ENCODE results near the gene MED29. TPM values are rescaled to one million over a fixed set of nuclear protein-coding genes. Genes with fewer than 3 reads are reported as not detected.

The MED29 gene
- total and polyA plus RNA-seq, 10 of the 15 experiments (the other 5 are each of a cell fraction or from before 2014, with no cell fraction given): 3.2 to 36.6 (median 22.8) TPM

DNA sequence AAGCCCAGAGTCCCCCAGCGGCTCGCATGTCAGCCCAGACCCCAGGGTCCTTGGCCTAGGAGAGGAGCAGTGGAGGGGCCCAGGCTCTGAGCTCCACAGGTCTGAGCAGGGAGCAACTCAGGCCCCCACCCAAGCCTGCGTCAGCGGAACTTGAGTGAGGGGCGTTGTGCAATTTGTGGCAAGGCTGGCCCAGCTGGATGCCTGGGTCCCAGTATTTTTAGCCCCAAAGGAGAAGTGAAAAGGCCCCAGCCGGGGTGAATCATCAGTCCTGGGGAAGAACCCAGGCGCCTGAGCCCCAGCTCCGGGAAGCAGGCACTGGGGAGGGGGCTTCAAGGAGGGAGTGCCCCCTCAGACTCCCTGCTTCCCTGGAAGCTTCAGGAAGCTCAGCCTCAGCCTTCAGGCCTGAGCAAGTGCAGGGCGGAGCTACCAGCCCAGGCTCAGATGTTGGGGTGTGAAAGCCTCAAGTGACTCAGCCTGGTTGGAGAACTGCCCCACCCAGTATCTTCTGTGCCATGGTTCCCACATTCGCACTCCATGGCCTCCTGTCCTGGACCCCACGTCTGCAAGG is 7.2 kb downstream of the MED29 start (continued):
- no peak for TF ChIP-seq PKNOX1 (IDR thresholded peaks at IDR 0.05)
- no peak; the same call in 1 of the 2 replicates for TF ChIP-seq HDGF (IDR thresholded peaks at IDR 0.05)
- no peak for TF ChIP-seq SMARCA5 (IDR thresholded peaks at IDR 0.05)
- TF ChIP-seq BHLHE40 (IDR thresholded peaks at IDR 0.05; ENCODE audit: borderline replicate concordance in 1 of 2, low read depth in 2 of 2, low read length in 1 of 2): peak in 1 of 2 experiments; percentile 48; a peak in 1 of 4 replicates
- no peak for TF ChIP-seq SUZ12 (IDR thresholded peaks at IDR 0.05; ENCODE audit: unreplicated experiment)
- TF ChIP-seq TCF7 (IDR thresholded peaks at IDR 0.05; ENCODE audit: borderline replicate concordance): no peak
- no peak for TF ChIP-seq PAX5 (IDR thresholded peaks at IDR 0.05; ENCODE audit: borderline replicate concordance, low read depth, low read length)
- TF ChIP-seq DPF2 (IDR thresholded peaks at IDR 0.05): peak; percentile 71
- TF ChIP-seq, protein P1, sequence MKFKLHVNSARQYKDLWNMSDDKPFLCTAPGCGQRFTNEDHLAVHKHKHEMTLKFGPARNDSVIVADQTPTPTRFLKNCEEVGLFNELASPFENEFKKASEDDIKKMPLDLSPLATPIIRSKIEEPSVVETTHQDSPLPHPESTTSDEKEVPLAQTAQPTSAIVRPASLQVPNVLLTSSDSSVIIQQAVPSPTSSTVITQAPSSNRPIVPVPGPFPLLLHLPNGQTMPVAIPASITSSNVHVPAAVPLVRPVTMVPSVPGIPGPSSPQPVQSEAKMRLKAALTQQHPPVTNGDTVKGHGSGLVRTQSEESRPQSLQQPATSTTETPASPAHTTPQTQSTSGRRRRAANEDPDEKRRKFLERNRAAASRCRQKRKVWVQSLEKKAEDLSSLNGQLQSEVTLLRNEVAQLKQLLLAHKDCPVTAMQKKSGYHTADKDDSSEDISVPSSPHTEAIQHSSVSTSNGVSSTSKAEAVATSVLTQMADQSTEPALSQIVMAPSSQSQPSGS (IDR thresholded peaks at IDR 0.05; ENCODE audit: low read length): no peak
- TF ChIP-seq ZBTB11 (CRISPR knock-in tag; IDR thresholded peaks at IDR 0.05): no peak
- TF ChIP-seq SUPT20H (IDR thresholded peaks at IDR 0.05; ENCODE audit: borderline replicate concordance, control insufficient read depth, low read depth, low read length): no peak
- 0 out of 2 replicates have a peak, but pooled peaks have one; percentile 26 for TF ChIP-seq CBFB (IDR thresholded peaks at IDR 0.05; ENCODE audit: low read depth)
- TF ChIP-seq ASH2L (IDR thresholded peaks at IDR 0.05; ENCODE audit: borderline replicate concordance, low read depth): no peak
- TF ChIP-seq, protein P2, sequence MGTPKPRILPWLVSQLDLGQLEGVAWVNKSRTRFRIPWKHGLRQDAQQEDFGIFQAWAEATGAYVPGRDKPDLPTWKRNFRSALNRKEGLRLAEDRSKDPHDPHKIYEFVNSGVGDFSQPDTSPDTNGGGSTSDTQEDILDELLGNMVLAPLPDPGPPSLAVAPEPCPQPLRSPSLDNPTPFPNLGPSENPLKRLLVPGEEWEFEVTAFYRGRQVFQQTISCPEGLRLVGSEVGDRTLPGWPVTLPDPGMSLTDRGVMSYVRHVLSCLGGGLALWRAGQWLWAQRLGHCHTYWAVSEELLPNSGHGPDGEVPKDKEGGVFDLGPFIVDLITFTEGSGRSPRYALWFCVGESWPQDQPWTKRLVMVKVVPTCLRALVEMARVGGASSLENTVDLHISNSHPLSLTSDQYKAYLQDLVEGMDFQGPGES (IDR thresholded peaks at IDR 0.05): no peak
- peak; percentile 70; the same call in 1 of the 2 replicates for TF ChIP-seq TCF12 (IDR thresholded peaks at IDR 0.05; ENCODE audit: low read depth, low read length)
- no peak for TF ChIP-seq SIX5 (IDR thresholded peaks at IDR 0.05; ENCODE audit: low read depth, low read length, severe bottlenecking)
- no peak for TF ChIP-seq ZBTB40 (IDR thresholded peaks at IDR 0.05; ENCODE audit: borderline replicate concordance)
- peak; percentile 27; the same call in 1 of the 2 replicates for TF ChIP-seq POLR2AphosphoS5 (IDR thresholded peaks at IDR 0.05; ENCODE audit: low read length)
- no peak for TF ChIP-seq RAD21 (IDR thresholded peaks at IDR 0.05; ENCODE audit: insufficient read depth, low read depth, low read length)
- no peak for TF ChIP-seq ZSCAN29 (IDR thresholded peaks at IDR 0.05)

All from GM12878 (cell line).